ENCODE measurements around the gene PCDH7. TPM values are rescaled to one million over a fixed set of nuclear protein-coding genes. Genes with fewer than 3 reads are reported as not detected.
A peak's percentile ranks its signal among the peaks of the same experiment; 100 is the strongest.

The PCDH7 gene
- total RNA-seq, 1 donor, result 172 TPM

DNA sequence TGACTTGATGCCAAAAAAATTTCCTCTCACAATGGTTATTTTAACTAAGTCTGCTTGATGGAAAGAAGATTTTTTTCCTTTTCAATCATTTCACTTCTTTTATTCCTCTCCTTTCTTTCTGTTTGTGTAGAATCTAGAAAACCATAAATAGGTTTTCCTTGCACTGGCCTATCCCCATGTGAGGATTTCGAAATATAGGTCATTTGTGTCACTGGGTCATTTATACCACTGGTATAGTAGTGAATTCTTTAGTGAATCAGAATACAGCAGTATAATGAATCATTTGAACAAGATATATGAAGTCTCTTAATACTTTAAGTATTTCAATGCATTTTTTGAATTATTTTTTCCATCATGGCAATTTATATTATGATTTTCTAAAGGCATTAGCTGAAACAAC is 26.6 kb downstream of the PCDH7 start:
- DNase-seq (ENCODE audit: low read depth), result no peak
- TF ChIP-seq, protein P1, sequence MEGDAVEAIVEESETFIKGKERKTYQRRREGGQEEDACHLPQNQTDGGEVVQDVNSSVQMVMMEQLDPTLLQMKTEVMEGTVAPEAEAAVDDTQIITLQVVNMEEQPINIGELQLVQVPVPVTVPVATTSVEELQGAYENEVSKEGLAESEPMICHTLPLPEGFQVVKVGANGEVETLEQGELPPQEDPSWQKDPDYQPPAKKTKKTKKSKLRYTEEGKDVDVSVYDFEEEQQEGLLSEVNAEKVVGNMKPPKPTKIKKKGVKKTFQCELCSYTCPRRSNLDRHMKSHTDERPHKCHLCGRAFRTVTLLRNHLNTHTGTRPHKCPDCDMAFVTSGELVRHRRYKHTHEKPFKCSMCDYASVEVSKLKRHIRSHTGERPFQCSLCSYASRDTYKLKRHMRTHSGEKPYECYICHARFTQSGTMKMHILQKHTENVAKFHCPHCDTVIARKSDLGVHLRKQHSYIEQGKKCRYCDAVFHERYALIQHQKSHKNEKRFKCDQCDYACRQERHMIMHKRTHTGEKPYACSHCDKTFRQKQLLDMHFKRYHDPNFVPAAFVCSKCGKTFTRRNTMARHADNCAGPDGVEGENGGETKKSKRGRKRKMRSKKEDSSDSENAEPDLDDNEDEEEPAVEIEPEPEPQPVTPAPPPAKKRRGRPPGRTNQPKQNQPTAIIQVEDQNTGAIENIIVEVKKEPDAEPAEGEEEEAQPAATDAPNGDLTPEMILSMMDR (IDR thresholded peaks at IDR 0.05; ENCODE audit: insufficient read depth, low read length), result no peak
- no peak overlapping the region for H3K4me3 ChIP-seq (ENCODE audit: low read depth, low read length)

DNA sequence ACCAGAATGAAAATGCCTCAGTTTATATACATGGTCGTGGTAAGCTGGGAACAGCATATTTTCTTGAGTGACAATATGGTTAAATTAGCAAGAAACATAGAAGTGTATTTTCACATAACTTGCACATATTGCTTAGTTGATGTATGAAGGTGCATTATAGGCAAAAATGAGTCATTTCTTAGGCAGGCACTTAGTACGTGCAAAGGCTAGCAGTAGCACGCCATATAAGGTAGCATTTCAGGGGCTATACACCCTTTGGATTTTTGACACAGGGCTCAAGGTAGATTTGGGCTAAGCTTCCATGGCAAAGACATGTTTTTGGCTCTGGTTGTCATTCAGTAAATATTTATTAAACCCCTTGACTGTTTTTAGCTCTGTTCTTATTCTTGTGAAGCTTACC is 33.1 kb downstream of the PCDH7 start:
- TF ChIP-seq, protein P1 (IDR thresholded peaks at IDR 0.05; ENCODE audit: insufficient read depth, low read length), result no peak
- DNase-seq (ENCODE audit: low read depth), result no peak
- H3K4me3 ChIP-seq (ENCODE audit: low read depth, low read length), result no peak overlapping the region

DNA sequence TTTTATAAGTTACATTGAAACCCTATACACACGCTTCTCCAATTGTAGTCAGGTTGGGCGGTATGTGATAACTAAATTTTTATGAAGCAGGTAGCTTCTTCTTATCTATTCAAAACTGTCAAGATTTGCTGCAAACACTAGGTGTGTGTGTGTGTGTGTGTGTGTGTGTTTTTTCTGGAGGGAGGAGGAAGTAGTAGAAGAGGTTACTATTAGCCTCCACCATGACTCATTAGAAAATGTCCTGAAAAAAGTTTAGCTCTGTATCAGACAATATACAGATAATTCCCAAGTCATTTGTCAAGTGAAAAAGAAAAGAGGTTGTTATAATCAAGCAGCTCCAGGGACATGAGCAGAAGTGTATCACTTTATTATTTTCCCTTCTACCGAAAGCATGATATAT is 33.9 kb downstream of the PCDH7 start:
- TF ChIP-seq, protein P1 (IDR thresholded peaks at IDR 0.05; ENCODE audit: insufficient read depth, low read length), result no peak
- DNase-seq (ENCODE audit: low read depth), result peak; percentile 31

DNA sequence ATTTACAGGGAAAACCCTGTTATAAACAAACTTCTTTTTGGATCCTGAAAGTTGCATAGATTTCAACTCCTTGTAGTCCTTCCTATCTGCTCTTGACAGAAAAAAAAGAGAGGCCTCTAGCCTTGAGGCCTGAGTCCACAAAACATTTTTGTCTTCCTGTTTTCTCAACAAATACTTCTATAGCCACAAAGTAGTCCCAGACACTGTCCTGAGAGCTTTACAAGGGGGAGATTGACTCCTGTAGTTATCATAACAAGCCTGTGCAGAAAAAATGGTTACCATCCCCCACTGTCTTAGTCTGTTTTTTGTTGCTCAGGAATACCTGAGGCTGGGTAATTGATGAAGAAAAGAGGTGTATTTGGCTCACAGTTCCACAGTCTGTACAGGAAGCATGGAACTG is 35.2 kb downstream of the PCDH7 start:
- no peak overlapping the region for H3K4me3 ChIP-seq (ENCODE audit: low read depth, low read length)
- DNase-seq (ENCODE audit: low read depth), result no peak
- TF ChIP-seq, protein P1 (IDR thresholded peaks at IDR 0.05; ENCODE audit: insufficient read depth, low read length), result no peak

More for the DNA sequence above, 33.9 kb downstream of the PCDH7 start:
- H3K4me3 ChIP-seq (ENCODE audit: low read depth, low read length), result no peak overlapping the region

DNA sequence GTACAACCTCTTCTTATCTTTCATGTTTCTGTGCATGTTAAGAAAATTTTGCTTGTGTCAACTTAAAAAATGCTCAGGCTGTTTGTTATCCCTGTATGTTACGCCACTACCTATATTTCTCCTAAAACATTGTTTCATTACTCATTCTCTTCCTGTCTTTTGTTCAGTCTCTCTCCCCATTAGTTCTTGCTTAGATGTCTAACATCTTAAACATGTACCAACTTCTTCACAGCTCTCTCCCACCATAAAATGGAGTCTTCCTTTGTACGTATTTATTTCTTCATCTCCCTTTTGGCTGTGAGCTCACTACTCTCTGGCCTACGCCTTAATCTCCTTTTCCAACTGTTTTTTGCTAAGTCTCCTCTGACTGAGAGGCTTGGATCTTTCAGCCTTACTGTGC is 36.4 kb downstream of the PCDH7 start:
- TF ChIP-seq, protein P1 (IDR thresholded peaks at IDR 0.05; ENCODE audit: insufficient read depth, low read length), result no peak
- DNase-seq (ENCODE audit: low read depth), result no peak

DNA sequence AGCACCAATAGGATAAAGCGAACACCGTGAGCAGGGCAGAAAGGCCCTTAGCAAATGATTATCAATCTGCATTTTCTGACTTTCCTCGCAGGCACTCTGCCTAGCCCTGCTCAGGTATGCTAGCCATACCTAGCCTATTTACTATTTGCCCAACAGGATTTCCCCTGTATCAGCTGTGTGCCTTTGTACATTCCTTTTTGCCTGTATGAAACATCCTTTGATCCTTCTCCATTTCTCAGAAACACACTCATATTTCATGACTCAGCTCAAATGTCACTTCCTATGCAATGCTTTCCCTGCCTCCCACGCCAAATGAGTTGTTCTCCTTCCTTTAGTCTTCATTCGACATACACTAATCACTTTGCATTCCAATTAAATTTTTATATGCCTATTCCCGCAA is 37.2 kb downstream of the PCDH7 start:
- no peak overlapping the region for H3K4me3 ChIP-seq (ENCODE audit: low read depth, low read length)

More for the DNA sequence above, 36.4 kb downstream of the PCDH7 start:
- H3K4me3 ChIP-seq (ENCODE audit: low read depth, low read length), result no peak overlapping the region

DNA sequence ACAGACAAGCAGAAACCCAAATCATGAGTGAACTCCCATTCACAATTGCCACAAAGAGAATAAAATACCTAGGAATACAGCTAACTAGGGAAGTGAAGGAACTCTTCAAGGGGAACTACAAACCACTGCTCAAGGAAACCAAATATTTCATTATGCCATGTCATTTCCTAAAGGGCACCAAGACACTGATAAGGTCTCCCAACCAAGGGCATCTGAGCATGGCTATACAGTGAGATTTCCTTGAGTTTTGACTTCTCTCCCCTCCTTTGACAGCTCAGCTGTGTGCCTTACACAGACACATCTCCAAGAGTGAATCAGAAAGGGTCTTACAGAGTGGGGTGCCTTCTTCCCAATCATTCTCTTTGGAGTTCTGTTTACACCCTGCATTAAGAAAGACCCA is 40.4 kb downstream of the PCDH7 start:
- no peak overlapping the region for H3K4me3 ChIP-seq (ENCODE audit: low read depth, low read length)
- DNase-seq (ENCODE audit: low read depth), result no peak
- TF ChIP-seq, protein P1 (IDR thresholded peaks at IDR 0.05; ENCODE audit: insufficient read depth, low read length), result no peak

More for the DNA sequence above, 37.2 kb downstream of the PCDH7 start:
- TF ChIP-seq, protein P1 (IDR thresholded peaks at IDR 0.05; ENCODE audit: insufficient read depth, low read length), result no peak
- peak; percentile 82 for DNase-seq (ENCODE audit: low read depth)

Measured in fibroblast of the aortic adventitia (primary cell).